Fibroblast of the aortic adventitia (primary cell): ENCODE results near the gene CEMIP. TPM values are rescaled to one million over a fixed set of nuclear protein-coding genes. Genes with fewer than 3 reads are reported as not detected.
A peak's percentile ranks its signal among the peaks of the same experiment; 100 is the strongest.

ENCODE experiments used
- DNase-seq: peaks from one replicate; pipeline ENCODE4 v3.0.0-alpha.2; 2010; ENCODE audit warnings: low read depth
- H3K4me3 ChIP-seq: 2 replicates; pipeline ENCODE4 v1.5.1; 2011; ENCODE audit warnings: low read depth, mild to moderate bottlenecking, control low read depth, low read length, moderate library complexity
- total RNA-seq: library from RNA; depleted of rRNA; stranded (reverse); fragments of >200 nt; gene quantifications from 2 replicates; pipeline ENCODE4 v1.2.3, GENCODE V29; 2012; ENCODE audit warnings: low replicate concordance
- TF ChIP-seq, protein P1 (sequence below): IDR thresholded peaks from 2 replicates; pipeline ENCODE4 v1.5.1; 2011; ENCODE audit warnings: mild to moderate bottlenecking, low read length, control low read depth, inconsistent platforms; ENCODE audit not compliant: insufficient read depth

CEMIP gene
- total RNA-seq, 1 donor, result 225 TPM

GRCh38 chr15:80875568-80876347 lies 96.6 kb downstream of the CEMIP start:
- H3K4me3 ChIP-seq, result no peak overlapping the region
- TF ChIP-seq, protein P1, sequence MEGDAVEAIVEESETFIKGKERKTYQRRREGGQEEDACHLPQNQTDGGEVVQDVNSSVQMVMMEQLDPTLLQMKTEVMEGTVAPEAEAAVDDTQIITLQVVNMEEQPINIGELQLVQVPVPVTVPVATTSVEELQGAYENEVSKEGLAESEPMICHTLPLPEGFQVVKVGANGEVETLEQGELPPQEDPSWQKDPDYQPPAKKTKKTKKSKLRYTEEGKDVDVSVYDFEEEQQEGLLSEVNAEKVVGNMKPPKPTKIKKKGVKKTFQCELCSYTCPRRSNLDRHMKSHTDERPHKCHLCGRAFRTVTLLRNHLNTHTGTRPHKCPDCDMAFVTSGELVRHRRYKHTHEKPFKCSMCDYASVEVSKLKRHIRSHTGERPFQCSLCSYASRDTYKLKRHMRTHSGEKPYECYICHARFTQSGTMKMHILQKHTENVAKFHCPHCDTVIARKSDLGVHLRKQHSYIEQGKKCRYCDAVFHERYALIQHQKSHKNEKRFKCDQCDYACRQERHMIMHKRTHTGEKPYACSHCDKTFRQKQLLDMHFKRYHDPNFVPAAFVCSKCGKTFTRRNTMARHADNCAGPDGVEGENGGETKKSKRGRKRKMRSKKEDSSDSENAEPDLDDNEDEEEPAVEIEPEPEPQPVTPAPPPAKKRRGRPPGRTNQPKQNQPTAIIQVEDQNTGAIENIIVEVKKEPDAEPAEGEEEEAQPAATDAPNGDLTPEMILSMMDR, result no peak
- DNase-seq, result peak; percentile 83

DNA sequence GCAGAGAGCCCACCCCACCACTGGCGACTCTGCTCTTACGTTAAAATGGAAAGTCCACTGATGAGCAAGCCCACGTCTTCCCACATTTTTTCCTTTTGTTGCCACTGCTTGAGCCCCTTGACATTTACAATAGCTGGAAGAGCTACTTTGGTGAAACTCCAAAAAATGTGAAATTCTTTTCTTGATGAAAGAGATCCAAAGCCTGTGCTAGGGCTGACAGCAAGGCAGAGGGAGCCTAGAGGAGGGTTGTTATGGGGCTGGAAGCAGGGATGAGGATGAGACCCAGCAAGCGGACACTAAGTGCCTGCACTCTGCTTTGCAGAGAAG lies 97.1 kb downstream of the CEMIP start:
- no peak overlapping the region for H3K4me3 ChIP-seq
- no peak for DNase-seq
- TF ChIP-seq, protein P1, result no peak

DNA sequence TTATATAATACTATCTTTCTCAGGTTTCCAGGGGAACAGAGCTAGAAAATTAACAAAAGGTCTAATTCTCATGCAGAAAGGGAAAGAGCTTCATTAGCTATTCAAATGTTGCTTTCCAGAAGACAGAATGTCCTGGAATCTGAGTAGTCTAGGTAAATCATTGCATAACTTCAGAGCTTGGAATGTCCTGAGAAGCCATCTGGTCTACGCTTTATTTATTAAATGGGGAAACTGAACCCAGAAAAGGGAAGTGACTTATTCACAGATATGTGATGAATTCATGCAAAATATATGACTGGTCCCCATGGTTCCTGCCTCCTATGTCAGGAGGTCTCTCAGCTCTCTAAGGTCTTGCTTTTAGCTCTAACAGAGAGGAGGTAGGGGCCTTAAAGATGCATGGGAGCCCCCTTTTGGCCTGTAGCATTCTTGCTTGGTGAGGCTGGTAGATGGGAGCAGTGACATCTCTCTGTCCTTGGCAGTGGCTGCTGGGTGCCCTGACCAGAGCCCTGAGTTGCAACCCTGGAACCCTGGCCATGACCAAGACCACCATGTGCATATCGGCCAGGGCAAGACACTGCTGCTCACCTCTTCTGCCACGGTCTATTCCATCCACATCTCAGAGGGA lies 99.2 kb downstream of the CEMIP start:
- DNase-seq, result no peak
- no peak overlapping the region for H3K4me3 ChIP-seq
- TF ChIP-seq, protein P1, result no peak

DNA sequence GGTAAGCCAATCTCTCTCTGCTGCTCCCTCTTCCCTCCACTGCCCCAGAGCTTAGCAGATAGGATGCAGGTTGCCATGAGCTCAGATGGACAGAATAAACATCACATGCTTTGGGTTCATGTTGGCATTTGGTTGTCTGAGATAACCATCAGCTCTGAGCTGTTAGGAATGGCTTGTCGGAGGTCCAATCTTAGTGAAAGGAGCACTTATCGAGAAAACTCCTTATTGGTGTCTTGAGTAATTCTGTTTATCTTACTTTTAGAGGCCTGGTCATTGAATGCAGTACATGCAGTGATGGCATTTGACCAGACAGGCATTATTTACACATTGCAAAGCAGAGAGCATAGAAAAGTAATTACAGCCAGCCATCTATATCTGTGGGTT lies 99.7 kb downstream of the CEMIP start:
- DNase-seq, result no peak
- H3K4me3 ChIP-seq, result no peak overlapping the region
- TF ChIP-seq, protein P1, result no peak

- DNase-seq, result no peak
- no peak overlapping the region for H3K4me3 ChIP-seq
- TF ChIP-seq, protein P1, result no peak
Measured at GRCh38 chr15:80880086-80880485, 100.9 kb downstream of the CEMIP start.

- H3K4me3 ChIP-seq, result no peak overlapping the region
- TF ChIP-seq, protein P1, result no peak
- DNase-seq, result no peak
Measured at GRCh38 chr15:80883641-80884040, 104.5 kb downstream of the CEMIP start.
